Panc1 (cell line): ENCODE results near the gene C3orf38.

ENCODE experiments used
- REST ChIP-seq, 2 experiments: IDR thresholded peaks; 2 replicates each; pipeline ENCODE4 v1.6.1; 2011 to 2012; ENCODE audit warnings: low read depth in 2 of 2, control low read depth in 1 of 2, low read length in 1 of 2, mild to moderate bottlenecking in 1 of 2, moderate library complexity in 1 of 2; ENCODE audit not compliant: insufficient read depth in 1 of 2
- TF ChIP-seq, protein P1 (sequence below): fragments of 450-650 bp; IDR thresholded peaks from 2 replicates; pipeline ENCODE4 v1.5.1; 2017; ENCODE audit warnings: mild to moderate bottlenecking

DNA sequence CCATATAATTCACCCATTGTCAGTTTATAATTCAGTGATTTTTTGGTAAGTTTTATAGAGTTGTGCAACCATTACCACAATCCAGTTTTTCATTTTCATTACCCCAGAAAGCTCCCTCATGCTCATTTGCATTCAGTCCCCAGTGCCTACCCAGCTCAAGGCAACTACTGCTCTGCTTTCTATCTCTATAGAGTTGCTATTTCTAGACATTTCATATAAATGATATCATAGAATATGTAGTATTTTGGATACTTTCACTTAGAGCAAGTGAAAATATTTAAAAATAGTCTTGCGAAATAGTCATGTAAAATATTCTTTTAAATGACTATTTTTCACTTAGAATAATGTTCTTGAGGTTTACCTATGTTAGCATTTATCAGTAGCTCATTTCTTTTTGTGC is 48.6 kb upstream of the C3orf38 start:
- TF ChIP-seq, protein P1, sequence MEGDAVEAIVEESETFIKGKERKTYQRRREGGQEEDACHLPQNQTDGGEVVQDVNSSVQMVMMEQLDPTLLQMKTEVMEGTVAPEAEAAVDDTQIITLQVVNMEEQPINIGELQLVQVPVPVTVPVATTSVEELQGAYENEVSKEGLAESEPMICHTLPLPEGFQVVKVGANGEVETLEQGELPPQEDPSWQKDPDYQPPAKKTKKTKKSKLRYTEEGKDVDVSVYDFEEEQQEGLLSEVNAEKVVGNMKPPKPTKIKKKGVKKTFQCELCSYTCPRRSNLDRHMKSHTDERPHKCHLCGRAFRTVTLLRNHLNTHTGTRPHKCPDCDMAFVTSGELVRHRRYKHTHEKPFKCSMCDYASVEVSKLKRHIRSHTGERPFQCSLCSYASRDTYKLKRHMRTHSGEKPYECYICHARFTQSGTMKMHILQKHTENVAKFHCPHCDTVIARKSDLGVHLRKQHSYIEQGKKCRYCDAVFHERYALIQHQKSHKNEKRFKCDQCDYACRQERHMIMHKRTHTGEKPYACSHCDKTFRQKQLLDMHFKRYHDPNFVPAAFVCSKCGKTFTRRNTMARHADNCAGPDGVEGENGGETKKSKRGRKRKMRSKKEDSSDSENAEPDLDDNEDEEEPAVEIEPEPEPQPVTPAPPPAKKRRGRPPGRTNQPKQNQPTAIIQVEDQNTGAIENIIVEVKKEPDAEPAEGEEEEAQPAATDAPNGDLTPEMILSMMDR = no peak
- no peak for TF ChIP-seq REST (IDR thresholded peaks at IDR 0.05; ENCODE audit: insufficient read depth in 1 of 2, low read depth in 2 of 2, low read length in 1 of 2)
